GOT3 (cell line): ENCODE data around the gene PTPRG.

Experiments
- DNase-seq: peaks from one replicate; lab custom pipeline; 2025; ENCODE audit warnings: mixed read lengths; lab: John Stamatoyannopoulos, UW

The PTPRG gene

GRCh38 chr3:62110443-62111225 is 549.3 kb downstream of the PTPRG start:
- no peak for DNase-seq

- no peak for DNase-seq
Observed at GRCh38 chr3:62113092-62113491, 551.7 kb downstream of the PTPRG start.

GRCh38 chr3:62114763-62115162 is 553.4 kb downstream of the PTPRG start:
- no peak for DNase-seq

- no peak for DNase-seq
Observed at GRCh38 chr3:62117903-62118548, 556.7 kb downstream of the PTPRG start.

GRCh38 chr3:62119139-62119538 is 557.8 kb downstream of the PTPRG start:
- no peak for DNase-seq

GRCh38 chr3:62122819-62123218 is 561.4 kb downstream of the PTPRG start:
- DNase-seq: no peak

GRCh38 chr3:62125380-62125779 is 564.0 kb downstream of the PTPRG start:
- DNase-seq: no peak

- no peak for DNase-seq
Observed at GRCh38 chr3:62127116-62127515, 565.7 kb downstream of the PTPRG start.

- DNase-seq: no peak
Observed at GRCh38 chr3:62128051-62128450, 566.7 kb downstream of the PTPRG start.

- no peak for DNase-seq
Observed at GRCh38 chr3:62128681-62129080, 567.3 kb downstream of the PTPRG start.

- no peak for DNase-seq
Observed at GRCh38 chr3:62131050-62131449, 569.7 kb downstream of the PTPRG start.

- no peak for DNase-seq
Observed at GRCh38 chr3:62131620-62132019, 570.2 kb downstream of the PTPRG start.

- no peak for DNase-seq
Observed at GRCh38 chr3:62132027-62132602, 570.7 kb downstream of the PTPRG start.

GRCh38 chr3:62133015-62133414 is 571.6 kb downstream of the PTPRG start:
- DNase-seq: no peak

- no peak for DNase-seq
Observed at GRCh38 chr3:62134061-62134496, 572.7 kb downstream of the PTPRG start.

GRCh38 chr3:62135741-62136140 is 574.4 kb downstream of the PTPRG start:
- no peak for DNase-seq

- no peak for DNase-seq
Observed at GRCh38 chr3:62139957-62140356, 578.6 kb downstream of the PTPRG start.

GRCh38 chr3:62142331-62143085 is 581.1 kb downstream of the PTPRG start:
- DNase-seq: no peak

GRCh38 chr3:62143843-62144450 is 582.6 kb downstream of the PTPRG start:
- no peak for DNase-seq

GRCh38 chr3:62144482-62144881 is 583.1 kb downstream of the PTPRG start:
- no peak for DNase-seq

- DNase-seq: no peak
Observed at GRCh38 chr3:62145086-62145757, 583.9 kb downstream of the PTPRG start.
